HepG2 (cell line): ENCODE results near the gene ZFHX3. TPM values are rescaled to one million over a fixed set of nuclear protein-coding genes. Genes with fewer than 3 reads are reported as not detected.

Experiments
- AHR ChIP-seq: IDR thresholded peaks from 2 replicates; pipeline ENCODE4 v1.6.1; 2018; ENCODE audit warnings: missing genetic modification reagents, missing compliant biosample characterization
- ARID2 ChIP-seq: sonication (generic); formaldehyde crosslinking; IDR thresholded peaks from 2 replicates; pipeline ENCODE4 v1.8.1; 2022; ENCODE audit warnings: mild to moderate bottlenecking, missing genetic modification reagents, borderline replicate concordance
- CCDC6 ChIP-seq: sonication (generic); formaldehyde crosslinking; IDR thresholded peaks from 2 replicates; pipeline ENCODE4 v1.8.1; 2022; ENCODE audit warnings: mild to moderate bottlenecking, missing genetic modification reagents, moderate library complexity
- HMGXB4 ChIP-seq, 2 experiments: sonication (generic) in 1 of 2; formaldehyde crosslinking in 1 of 2; IDR thresholded peaks; 2 replicates each; pipeline versions ENCODE4 v1.4.0 to v1.6.1; 2018 to 2020; ENCODE audit warnings: missing genetic modification reagents in 2 of 2, borderline replicate concordance in 1 of 2, low read depth in 1 of 2, mild to moderate bottlenecking in 1 of 2, missing biosample characterization in 1 of 2
- PITX1 ChIP-seq: sonication (generic); formaldehyde crosslinking; IDR thresholded peaks from 2 replicates; pipeline ENCODE4 v1.5.1; 2020; ENCODE audit warnings: mild to moderate bottlenecking, missing genetic modification reagents
- SMYD3 ChIP-seq: sonication (generic); formaldehyde crosslinking; IDR thresholded peaks from 2 replicates; pipeline ENCODE4 v1.8.1; 2023; ENCODE audit warnings: mild to moderate bottlenecking, missing genetic modification reagents
- ZBTB42 ChIP-seq: sonication (generic); formaldehyde crosslinking; IDR thresholded peaks from 2 replicates; pipeline ENCODE4 v1.5.0; 2020; ENCODE audit warnings: mild to moderate bottlenecking, missing genetic modification reagents
- ZBTB49 ChIP-seq: sonication (generic); formaldehyde crosslinking; IDR thresholded peaks from 2 replicates; pipeline ENCODE4 v1.4.0; 2020; ENCODE audit warnings: missing genetic modification reagents, borderline replicate concordance
- ZNF275 ChIP-seq: sonication (generic); formaldehyde crosslinking; IDR thresholded peaks from 2 replicates; pipeline ENCODE4 v1.8.0; 2022; ENCODE audit warnings: missing genetic modification reagents, mild to moderate bottlenecking, inconsistent platforms, borderline replicate concordance
- ZNF317 ChIP-seq: sonication (generic); formaldehyde crosslinking; IDR thresholded peaks from 2 replicates; pipeline ENCODE4 v1.5.0; 2020; ENCODE audit warnings: mild to moderate bottlenecking, missing genetic modification reagents
- ZNF354B ChIP-seq: sonication (generic); formaldehyde crosslinking; IDR thresholded peaks from 2 replicates; pipeline ENCODE4 v1.8.0; 2022; ENCODE audit warnings: mild to moderate bottlenecking, missing genetic modification reagents
- ZNF432 ChIP-seq: sonication (generic); formaldehyde crosslinking; IDR thresholded peaks from 2 replicates; pipeline ENCODE4 v1.5.0; 2020; ENCODE audit warnings: missing genetic modification reagents, mild to moderate bottlenecking, borderline replicate concordance
- ZNF451 ChIP-seq: sonication (generic); formaldehyde crosslinking; IDR thresholded peaks from 2 replicates; pipeline ENCODE4 v1.5.0; 2020; ENCODE audit warnings: mild to moderate bottlenecking, missing genetic modification reagents
- ZNF850 ChIP-seq: sonication (generic); formaldehyde crosslinking; conservative IDR thresholded peaks from 2 replicates; pipeline ENCODE4 v1.9.0; 2021; ENCODE audit warnings: mild to moderate bottlenecking, missing genetic modification reagents
- polyA plus RNA-seq, 8 experiments: library from polyadenylated mRNA; depleted of rRNA in 3 of 8; stranded (reverse) in 7 of 8; unstranded in 1 of 8; fragments of >200 nt; fragmentation: Illumina TruSeq in 4 of 8; extraction: Trizol in 4 of 8; gene quantifications; 2 replicates each; pipeline versions ENCODE4 v1.2.1 to v1.2.3, GENCODE V29; 2011 to 2016; ENCODE audit warnings: low read depth in 4 of 8, missing spikeins in 1 of 8, mixed read lengths in 1 of 8; ENCODE audit not compliant: insufficient read depth in 1 of 8
- total RNA-seq, 5 experiments: library from RNA; depleted of rRNA; stranded (reverse); fragments of >200 nt; fragmentation: Illumina TruSeq; extraction: Trizol; gene quantifications; 2 replicates each; pipeline ENCODE4 v1.2.3, GENCODE V29; 2016; ENCODE audit warnings: low read depth in 1 of 5
- TF ChIP-seq, protein P1 (sequence below): sonication (generic); formaldehyde crosslinking; IDR thresholded peaks from 2 replicates; pipeline ENCODE4 v1.5.0; 2020; ENCODE audit warnings: mild to moderate bottlenecking, missing genetic modification reagents, borderline replicate concordance
- TF ChIP-seq, protein P2 (sequence below): sonication (generic); formaldehyde crosslinking; IDR thresholded peaks from 2 replicates; pipeline ENCODE4 v1.5.1; 2020; ENCODE audit warnings: mild to moderate bottlenecking, missing genetic modification reagents, moderate library complexity

ZFHX3 gene
- total and polyA plus RNA-seq, 2 of the 13 experiments (the other 11 are each of a cell fraction or from before 2014, with no cell fraction given) = 5.0 to 6.0 TPM

DNA sequence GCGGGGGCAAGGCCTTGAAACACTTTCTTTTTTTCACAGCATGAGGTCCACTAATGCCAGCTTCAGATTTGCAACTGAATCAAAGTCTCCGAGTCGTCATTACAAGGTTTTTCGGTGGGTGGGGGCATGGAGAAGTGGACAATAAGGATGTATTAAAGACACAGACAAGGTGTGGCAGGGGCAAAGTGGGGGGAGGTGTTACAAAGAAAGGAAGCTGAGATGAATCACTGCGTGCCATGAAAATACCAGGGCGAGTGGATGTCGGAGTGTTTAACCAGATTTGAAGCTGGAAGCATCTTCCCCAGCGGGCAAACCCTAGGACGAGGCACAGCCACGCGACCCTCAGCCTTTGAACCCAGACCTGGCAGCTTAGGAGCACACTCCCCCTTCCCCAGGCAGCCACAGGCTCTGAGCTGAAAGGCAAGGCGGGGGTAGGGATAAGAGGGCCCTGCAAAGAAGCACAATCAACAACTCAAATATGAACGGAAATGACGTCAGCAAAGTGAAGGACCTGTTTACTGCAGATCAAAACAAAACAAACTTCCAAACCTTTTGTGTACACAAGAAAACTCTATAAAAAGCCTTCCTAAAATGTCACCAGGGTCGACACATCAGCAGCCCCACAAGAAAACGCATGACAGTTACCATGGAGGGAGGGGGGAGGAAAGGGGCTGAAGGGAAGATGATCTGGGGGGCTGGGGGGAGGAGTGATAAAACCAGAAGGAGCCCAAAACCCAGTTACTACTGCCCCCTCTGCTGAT, 5.6 kb upstream of the ZFHX3 start (continued):
- TF ChIP-seq ZNF317 (CRISPR knock-in tag) = peak; percentile 64
- peak; percentile 86; the same call in 1 of the 2 replicates for TF ChIP-seq CCDC6 (CRISPR knock-in tag)
- TF ChIP-seq SMYD3 (CRISPR knock-in tag) = peak; percentile 61; the same call in 1 of the 2 replicates
- 0 out of 4 replicates have a peak, but pooled peaks of 1 of the 2 experiments have one; percentile 28 for TF ChIP-seq HMGXB4 (CRISPR knock-in tag; IDR thresholded peaks at IDR 0.05; ENCODE audit: borderline replicate concordance in 1 of 2, low read depth in 1 of 2)
- TF ChIP-seq ZNF354B (CRISPR knock-in tag) = peak; percentile 83; the same call in 1 of the 2 replicates
- TF ChIP-seq ZBTB42 (CRISPR knock-in tag) = 0 out of 2 replicates have a peak, but pooled peaks have one; percentile 24
- 0 out of 2 replicates have a peak, but pooled peaks have one; percentile 26 for TF ChIP-seq ZNF275 (CRISPR knock-in tag)
- TF ChIP-seq, protein P1, sequence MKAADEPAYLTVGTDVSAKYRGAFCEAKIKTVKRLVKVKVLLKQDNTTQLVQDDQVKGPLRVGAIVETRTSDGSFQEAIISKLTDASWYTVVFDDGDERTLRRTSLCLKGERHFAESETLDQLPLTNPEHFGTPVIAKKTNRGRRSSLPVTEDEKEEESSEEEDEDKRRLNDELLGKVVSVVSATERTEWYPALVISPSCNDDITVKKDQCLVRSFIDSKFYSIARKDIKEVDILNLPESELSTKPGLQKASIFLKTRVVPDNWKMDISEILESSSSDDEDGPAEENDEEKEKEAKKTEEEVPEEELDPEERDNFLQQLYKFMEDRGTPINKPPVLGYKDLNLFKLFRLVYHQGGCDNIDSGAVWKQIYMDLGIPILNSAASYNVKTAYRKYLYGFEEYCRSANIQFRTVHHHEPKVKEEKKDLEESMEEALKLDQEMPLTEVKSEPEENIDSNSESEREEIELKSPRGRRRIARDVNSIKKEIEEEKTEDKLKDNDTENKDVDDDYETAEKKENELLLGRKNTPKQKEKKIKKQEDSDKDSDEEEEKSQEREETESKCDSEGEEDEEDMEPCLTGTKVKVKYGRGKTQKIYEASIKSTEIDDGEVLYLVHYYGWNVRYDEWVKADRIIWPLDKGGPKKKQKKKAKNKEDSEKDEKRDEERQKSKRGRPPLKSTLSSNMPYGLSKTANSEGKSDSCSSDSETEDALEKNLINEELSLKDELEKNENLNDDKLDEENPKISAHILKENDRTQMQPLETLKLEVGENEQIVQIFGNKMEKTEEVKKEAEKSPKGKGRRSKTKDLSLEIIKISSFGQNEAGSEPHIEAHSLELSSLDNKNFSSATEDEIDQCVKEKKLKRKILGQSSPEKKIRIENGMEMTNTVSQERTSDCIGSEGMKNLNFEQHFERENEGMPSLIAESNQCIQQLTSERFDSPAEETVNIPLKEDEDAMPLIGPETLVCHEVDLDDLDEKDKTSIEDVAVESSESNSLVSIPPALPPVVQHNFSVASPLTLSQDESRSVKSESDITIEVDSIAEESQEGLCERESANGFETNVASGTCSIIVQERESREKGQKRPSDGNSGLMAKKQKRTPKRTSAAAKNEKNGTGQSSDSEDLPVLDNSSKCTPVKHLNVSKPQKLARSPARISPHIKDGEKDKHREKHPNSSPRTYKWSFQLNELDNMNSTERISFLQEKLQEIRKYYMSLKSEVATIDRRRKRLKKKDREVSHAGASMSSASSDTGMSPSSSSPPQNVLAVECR (CRISPR knock-in tag) = peak; percentile 57; the same call in 1 of the 2 replicates
- no peak for TF ChIP-seq ZNF432 (CRISPR knock-in tag)
- peak; percentile 81 for TF ChIP-seq PITX1 (CRISPR knock-in tag)
- no peak for TF ChIP-seq ZBTB49 (CRISPR knock-in tag)
- TF ChIP-seq ARID2 = peak; percentile 41; the same call in 1 of the 2 replicates
- 0 out of 2 replicates have a peak, but pooled peaks have one; percentile 25 for TF ChIP-seq ZNF451 (CRISPR knock-in tag)
- TF ChIP-seq ZNF850 (CRISPR knock-in tag) = no peak
- TF ChIP-seq, protein P2, sequence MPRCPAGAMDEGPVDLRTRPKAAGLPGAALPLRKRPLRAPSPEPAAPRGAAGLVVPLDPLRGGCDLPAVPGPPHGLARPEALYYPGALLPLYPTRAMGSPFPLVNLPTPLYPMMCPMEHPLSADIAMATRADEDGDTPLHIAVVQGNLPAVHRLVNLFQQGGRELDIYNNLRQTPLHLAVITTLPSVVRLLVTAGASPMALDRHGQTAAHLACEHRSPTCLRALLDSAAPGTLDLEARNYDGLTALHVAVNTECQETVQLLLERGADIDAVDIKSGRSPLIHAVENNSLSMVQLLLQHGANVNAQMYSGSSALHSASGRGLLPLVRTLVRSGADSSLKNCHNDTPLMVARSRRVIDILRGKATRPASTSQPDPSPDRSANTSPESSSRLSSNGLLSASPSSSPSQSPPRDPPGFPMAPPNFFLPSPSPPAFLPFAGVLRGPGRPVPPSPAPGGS (CRISPR knock-in tag) = 0 out of 2 replicates have a peak, but pooled peaks have one; percentile 31
- TF ChIP-seq AHR (CRISPR knock-in tag) = 0 out of 2 replicates have a peak, but pooled peaks have one; percentile 30
